K562 (cell line): ENCODE data around the gene MAP3K12. TPM values are rescaled to one million over a fixed set of nuclear protein-coding genes. Genes with fewer than 3 reads are reported as not detected.

Experiments
- ATF3 ChIP-seq, 2 experiments: fragments of 450-650 bp in 1 of 2; sonication (generic) in 1 of 2; formaldehyde crosslinking in 1 of 2; IDR thresholded peaks in 1 of 2; conservative IDR thresholded peaks in 1 of 2; 2 replicates each; pipeline versions ENCODE4 v1.6.1 to v1.8.1; 2016 to 2023; ENCODE audit warnings: mild to moderate bottlenecking in 2 of 2, moderate library complexity in 2 of 2, inconsistent platforms in 1 of 2, missing genetic modification reagents in 1 of 2
- CEBPG ChIP-seq, 3 experiments: fragments of 200-800 bp in 1 of 3; sonication (Bioruptor generic) in 1 of 3; sonication (generic) in 1 of 3; formaldehyde crosslinking in 1 of 3; IDR thresholded peaks in 2 of 3; conservative IDR thresholded peaks in 1 of 3; 2 replicates each; pipeline versions ENCODE4 v1.6.1 to v1.8.0; 2016 to 2022; ENCODE audit warnings: missing compliant biosample characterization in 2 of 3, missing genetic modification characterization in 2 of 3, mild to moderate bottlenecking in 1 of 3, missing genetic modification reagents in 1 of 3
- CREB1 ChIP-seq, 2 experiments: sonication (generic) in 1 of 2; formaldehyde crosslinking in 1 of 2; IDR thresholded peaks; 2 replicates each; pipeline versions ENCODE4 v1.6.1 to v1.8.0; 2012 to 2022; ENCODE audit warnings: inconsistent platforms in 1 of 2, mild to moderate bottlenecking in 1 of 2, missing genetic modification reagents in 1 of 2, moderate library complexity in 1 of 2
- CREB3 ChIP-seq: fragments of 450-650 bp; conservative IDR thresholded peaks from 2 replicates; pipeline ENCODE4 v1.6.1; 2016; ENCODE audit warnings: missing genetic modification characterization, low read depth, mild to moderate bottlenecking, missing compliant biosample characterization, moderate library complexity
- DNMT1 ChIP-seq: fragments of 450-650 bp; IDR thresholded peaks from 2 replicates; pipeline ENCODE4 v1.6.1; 2016; ENCODE audit warnings: antibody characterized with exemption, mild to moderate bottlenecking
- ELF1 ChIP-seq: fragments of 200-800 bp; sonication (Bioruptor generic); IDR thresholded peaks from 2 replicates; pipeline ENCODE4 v1.6.1; 2016; ENCODE audit warnings: missing genetic modification characterization, missing compliant biosample characterization
- ERF ChIP-seq: fragments of 450-650 bp; formaldehyde crosslinking; IDR thresholded peaks from 2 replicates; pipeline ENCODE4 v1.4.0; 2020; ENCODE audit warnings: mild to moderate bottlenecking, mixed read lengths
- ESRRA ChIP-seq: fragments of 450-650 bp; IDR thresholded peaks from 2 replicates; pipeline ENCODE4 v1.6.1; 2014; ENCODE audit warnings: low read depth, mild to moderate bottlenecking, moderate library complexity, borderline replicate concordance
- FOXM1 ChIP-seq, 2 experiments: fragments of 450-650 bp in 1 of 2; sonication (generic) in 1 of 2; formaldehyde crosslinking in 1 of 2; IDR thresholded peaks; 2 replicates each; pipeline versions ENCODE4 v1.6.1 to v1.9.0; 2017 to 2022; ENCODE audit warnings: low read depth in 2 of 2, mild to moderate bottlenecking in 2 of 2, missing genetic modification reagents in 1 of 2, moderate library complexity in 1 of 2
- GATA2 ChIP-seq: sonication (generic); formaldehyde crosslinking; IDR thresholded peaks from 2 replicates; pipeline ENCODE4 v1.4.0; 2020; ENCODE audit warnings: mild to moderate bottlenecking, missing genetic modification reagents
- POLR2A ChIP-seq: fragments of 450-650 bp; conservative IDR thresholded peaks from 2 replicates; pipeline ENCODE4 v1.6.1; 2016
- POLR2B ChIP-seq: fragments of 450-650 bp; IDR thresholded peaks from 2 replicates; pipeline ENCODE4 v1.6.1; 2018; ENCODE audit warnings: low read depth; ENCODE audit not compliant: partially characterized antibody
- SMAD4 ChIP-seq: fragments of 250-450 bp; sonication (Bioruptor Pico); conservative IDR thresholded peaks from 2 replicates; pipeline ENCODE4 v1.8.0; 2021; ENCODE audit warnings: inconsistent platforms, mild to moderate bottlenecking, moderate library complexity
- SMARCA4 ChIP-seq: fragments of 450-650 bp; IDR thresholded peaks from 2 replicates; pipeline ENCODE4 v1.6.1; 2016
- STAT5B ChIP-seq: fragments of 250-450 bp; sonication (Bioruptor Pico); IDR thresholded peaks from 2 replicates; pipeline ENCODE4 v1.8.0; 2021; ENCODE audit warnings: mild to moderate bottlenecking, inconsistent platforms
- TEAD1 ChIP-seq, 2 experiments: fragments of 450-650 bp in 1 of 2; sonication (generic) in 1 of 2; formaldehyde crosslinking; IDR thresholded peaks; 2 replicates each; pipeline versions ENCODE4 v1.4.0 to v1.8.0; 2020 to 2022; ENCODE audit warnings: mild to moderate bottlenecking in 2 of 2, missing genetic modification reagents in 1 of 2
- THAP7 ChIP-seq: fragments of 250-450 bp; sonication (Bioruptor Pico); IDR thresholded peaks from 2 replicates; pipeline ENCODE4 v1.5.0; 2021
- TSC22D4 ChIP-seq: fragments of 450-650 bp; IDR thresholded peaks from 2 replicates; pipeline ENCODE4 v1.6.1; 2016; ENCODE audit warnings: missing genetic modification characterization, missing biosample characterization, control low read depth
- UBTF ChIP-seq, 2 experiments: IDR thresholded peaks; 2 replicates each; pipeline ENCODE4 v1.6.1; 2012; ENCODE audit warnings: improper control_type of control experiment in 2 of 2, low read depth in 2 of 2, low read length in 2 of 2, borderline replicate concordance in 1 of 2
- ZBTB7A ChIP-seq: IDR thresholded peaks from 2 replicates; pipeline ENCODE4 v1.6.1; 2011; ENCODE audit warnings: low read depth, mild to moderate bottlenecking, low read length, moderate library complexity, borderline replicate concordance; ENCODE audit not compliant: control insufficient read depth
- polyA plus RNA-seq, 8 experiments: library from polyadenylated mRNA; depleted of rRNA in 4 of 8; stranded (reverse) in 5 of 8; unstranded in 3 of 8; fragments of >200 nt; fragmentation: Nextera tagmentation in 2 of 8; fragmentation: Illumina TruSeq in 1 of 8; extraction: Ambion mirVana in 2 of 8; extraction: Trizol in 1 of 8; gene quantifications; 2 replicates each; pipeline versions ENCODE4 v1.2.1 to v1.2.3, GENCODE V29; 2011 to 2014; ENCODE audit warnings: inconsistent platforms in 1 of 8, missing spikeins in 1 of 8
- total RNA-seq, 7 experiments: library from RNA; depleted of rRNA in 6 of 7; stranded (reverse); fragments of >200 nt in 6 of 7; fragmentation: Illumina TruSeq in 2 of 7; extraction: Trizol in 2 of 7; gene quantifications; 2 replicates each; pipeline versions ENCODE4 v1.2.1 to v1.2.3, GENCODE V29; 2011 to 2021; ENCODE audit warnings: low replicate concordance in 1 of 7

The MAP3K12 gene
- total and polyA plus RNA-seq, 9 of the 15 experiments (the other 6 are each of a cell fraction or from before 2014, with no cell fraction given) = 0.10 to 2.4 (median 1.6) TPM

DNA sequence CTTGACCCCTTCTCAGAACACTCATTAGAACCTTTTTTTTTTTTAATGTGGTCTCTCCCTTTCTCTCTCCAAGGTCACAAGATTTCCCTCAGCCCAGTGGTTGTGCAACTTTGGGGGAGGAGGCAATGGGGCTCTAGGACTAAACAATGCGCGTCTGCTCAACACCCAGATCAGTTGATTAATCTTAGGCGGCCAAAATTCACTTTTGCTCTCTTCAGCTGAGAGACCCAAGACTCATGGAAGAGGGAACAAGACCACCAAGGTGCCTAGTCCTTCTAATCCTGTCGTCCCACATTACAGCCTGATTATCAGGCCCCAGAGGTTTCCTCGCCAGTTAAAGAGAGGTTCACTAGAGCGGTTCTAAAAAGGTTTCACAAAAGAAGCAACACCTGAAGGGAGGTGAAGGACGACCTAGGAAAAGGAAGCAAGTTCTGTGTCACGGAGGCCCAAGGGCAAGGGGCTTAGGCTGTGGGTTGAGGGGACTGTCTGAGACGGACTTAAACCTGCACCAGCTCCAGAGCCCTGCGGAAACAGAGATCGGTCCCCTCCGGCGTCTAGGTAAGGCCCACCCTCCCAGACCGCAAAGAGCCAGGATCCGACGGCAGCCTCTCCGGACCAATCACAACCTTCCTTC is 1.0 kb upstream of the MAP3K12 start (continued):
- TF ChIP-seq ESRRA (peak; percentile 32; the same call in 1 of the 2 replicates), UBTF (IDR thresholded peaks at IDR 0.05; ENCODE audit: borderline replicate concordance in 1 of 2, low read depth in 2 of 2, low read length in 2 of 2) (0 out of 4 replicates have a peak, but pooled peaks of 1 of the 2 experiments have one; percentile 18), ZBTB7A (peak; percentile 73), CEBPG (CRISPR knock-in tag; IDR thresholded peaks at IDR 0.05) (peak; percentile 88), CEBPG (tag; conservative IDR thresholded peaks at IDR 0.05 in 1 of 2, IDR thresholded peaks at IDR 0.05 in 1 of 2) (peak; percentile 93 to 98), ELF1 (tag) (0 out of 2 replicates have a peak, but pooled peaks have one; percentile 12), THAP7 (CRISPR knock-in tag) (0 out of 2 replicates have a peak, but pooled peaks have one; percentile 58), FOXM1 (IDR thresholded peaks at IDR 0.05; ENCODE audit: low read depth) (no peak), FOXM1 (CRISPR knock-in tag; IDR thresholded peaks at IDR 0.05; ENCODE audit: low read depth) (peak; percentile 34; the same call in 1 of the 2 replicates), STAT5B (no peak), ATF3 (IDR thresholded peaks at IDR 0.05) (peak; percentile 49; the same call in 1 of the 2 replicates), ATF3 (CRISPR knock-in tag; conservative IDR thresholded peaks at IDR 0.05) (no peak), CREB3 (tag) (0 out of 2 replicates have a peak, but pooled peaks have one; percentile 39), TSC22D4 (tag) (no peak), POLR2A (peak; percentile 66), TEAD1 (CRISPR knock-in tag; IDR thresholded peaks at IDR 0.05) (0 out of 4 replicates have a peak, but pooled peaks of 1 of the 2 experiments have one; percentile 24), SMARCA4 (peak; percentile 26; the same call in 1 of the 2 replicates), CREB1 (IDR thresholded peaks at IDR 0.05) (no peak), CREB1 (CRISPR knock-in tag; IDR thresholded peaks at IDR 0.05) (no peak), GATA2 (CRISPR knock-in tag) (peak; percentile 36; the same call in 1 of the 2 replicates), ERF (0 out of 2 replicates have a peak, but pooled peaks have one; percentile 30), DNMT1 (0 out of 2 replicates have a peak, but pooled peaks have one; percentile 51), SMAD4 (CRISPR knock-in tag) (peak; percentile 56; the same call in 1 of the 2 replicates), POLR2B (peak; percentile 34)
